ENCODE results near the gene ROPN1L. TPM values are rescaled to one million over a fixed set of nuclear protein-coding genes. Genes with fewer than 3 reads are reported as not detected.
"Not testable (repeated sequence)": the region's sequence is repeated elsewhere in the genome, so short reads cannot be mapped to it uniquely, and the experiment has no call there.

Gene ROPN1L
- total and polyA plus RNA-seq, 2 experiments from 2014 or later: 0.30 TPM; not detected in 1

DNA sequence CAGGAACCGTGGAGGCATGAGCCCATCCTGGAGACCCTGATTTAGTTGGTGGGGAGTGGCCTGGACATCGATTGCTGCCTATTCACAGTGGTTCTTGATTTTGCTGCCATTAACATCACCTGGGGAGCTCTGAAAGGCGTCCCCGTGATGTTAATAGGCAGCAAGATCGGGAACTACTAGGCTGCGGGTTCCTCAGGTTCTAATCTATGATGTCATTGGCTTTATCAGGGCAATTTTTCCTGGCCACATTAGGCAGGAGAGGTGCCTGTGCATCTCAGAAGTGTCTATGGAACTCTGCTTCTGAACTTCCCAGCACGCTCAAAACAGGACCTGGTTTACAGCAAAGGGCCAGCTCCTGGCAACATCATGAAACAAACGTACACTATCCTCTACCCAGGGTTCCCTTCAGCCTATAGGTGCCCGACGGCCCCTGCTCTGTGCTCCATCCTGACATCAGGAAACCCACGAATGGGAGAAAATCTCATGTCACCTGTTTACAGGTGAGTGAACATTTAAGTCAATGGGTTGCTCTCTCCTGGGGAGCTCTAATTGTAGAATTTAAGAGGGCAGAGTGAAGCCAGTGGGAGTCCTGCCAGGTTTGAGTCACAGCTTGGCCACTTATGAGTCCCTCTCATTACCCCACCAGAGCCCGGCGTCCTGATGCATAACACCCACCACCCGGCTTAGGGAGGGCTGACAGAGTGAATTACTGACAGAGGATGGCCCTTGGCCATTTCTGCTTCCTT lies 49.4 kb downstream of the ROPN1L start:
- Histone ChIP-seq H3K4me1 (ENCODE audit: insufficient read depth) (no peaks in the 10 kb centered on the region), H3K4me2 (no peak overlapping the region), H2AFZ (no peak overlapping the region), H3K27me3 (no peaks in the 10 kb centered on the region), H3K4me3 (no peak overlapping the region), H3K36me3 (replicated peaks; ENCODE audit: insufficient read depth, low read depth) (no peaks in the 10 kb centered on the region), H3K79me2 (no peaks in the 10 kb centered on the region), H3K9me3 (ENCODE audit: low read depth) (no peaks in the 10 kb centered on the region), H3K9me2 (replicated peaks; ENCODE audit: insufficient read depth) (no peaks in the 10 kb centered on the region), H3K27ac (no peak overlapping the region), H4K20me1 (ENCODE audit: insufficient read depth, poor library complexity, severe bottlenecking) (no peaks in the 10 kb centered on the region)
- WGBS (ENCODE audit: low lambda C conversion rate, missing lambda C conversion rate): 75% methylated on average over 14 of the region's 14 CpGs
- TF ChIP-seq EZH2phosphoT487 (IDR thresholded peaks at IDR 0.05; ENCODE audit: low read depth, severe bottlenecking, unreplicated experiment) (no peak), EZH2 (IDR thresholded peaks at IDR 0.05; ENCODE audit: borderline replicate concordance) (no peak), CTCF (IDR thresholded peaks at IDR 0.05; ENCODE audit: poor library complexity) (no peak)
- no peak for DNase-seq (ENCODE audit: low spot score)

DNA sequence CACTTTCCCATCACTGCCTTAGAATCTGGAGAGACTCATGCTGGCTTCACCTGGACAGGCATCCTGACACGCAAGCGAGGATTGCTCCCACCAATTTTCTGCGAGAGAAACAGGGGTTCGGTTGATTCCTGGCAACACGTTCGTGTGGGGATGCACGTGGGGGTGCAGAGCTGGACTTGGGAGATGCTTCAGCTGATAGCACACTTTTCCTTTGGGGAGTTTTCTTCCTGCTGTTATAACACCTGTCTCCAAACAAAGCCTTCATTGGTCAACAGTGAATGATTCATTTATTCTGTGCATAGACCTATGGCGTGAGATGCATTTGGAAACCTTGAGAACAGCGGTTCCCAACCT lies 50.0 kb downstream of the ROPN1L start:
- WGBS (ENCODE audit: low lambda C conversion rate, missing lambda C conversion rate): 95% methylated on average over 9 of the region's 9 CpGs
- Histone ChIP-seq H3K27me3 (no peaks in the 10 kb centered on the region), H3K36me3 (replicated peaks; ENCODE audit: insufficient read depth, low read depth) (no peaks in the 10 kb centered on the region), H3K27ac (no peak overlapping the region), H3K9me3 (ENCODE audit: low read depth) (no peaks in the 10 kb centered on the region), H4K20me1 (ENCODE audit: insufficient read depth, poor library complexity, severe bottlenecking) (no peaks in the 10 kb centered on the region), H3K4me1 (ENCODE audit: insufficient read depth) (no peaks in the 10 kb centered on the region), H3K4me3 (no peak overlapping the region), H3K79me2 (no peaks in the 10 kb centered on the region), H2AFZ (no peak overlapping the region), H3K4me2 (no peak overlapping the region), H3K9me2 (replicated peaks; ENCODE audit: insufficient read depth) (no peaks in the 10 kb centered on the region)
- DNase-seq (ENCODE audit: low spot score): no peak
- no peak for TF ChIP-seq EZH2phosphoT487 (IDR thresholded peaks at IDR 0.05; ENCODE audit: low read depth, severe bottlenecking, unreplicated experiment)
- no peak for TF ChIP-seq EZH2 (IDR thresholded peaks at IDR 0.05; ENCODE audit: borderline replicate concordance)
- TF ChIP-seq CTCF (IDR thresholded peaks at IDR 0.05; ENCODE audit: poor library complexity): no peak

- TF ChIP-seq EZH2 (IDR thresholded peaks at IDR 0.05; ENCODE audit: borderline replicate concordance): no peak
- H3K27me3 ChIP-seq: no peaks in the 10 kb centered on the region
- H3K4me3 ChIP-seq: no peak overlapping the region
- H3K36me3 ChIP-seq (replicated peaks; ENCODE audit: insufficient read depth, low read depth): no peaks in the 10 kb centered on the region
- H2AFZ ChIP-seq: no peak overlapping the region
- no peaks in the 10 kb centered on the region for H4K20me1 ChIP-seq (ENCODE audit: insufficient read depth, poor library complexity, severe bottlenecking)
- no peaks in the 10 kb centered on the region for H3K9me3 ChIP-seq (ENCODE audit: low read depth)
- no peak for DNase-seq (ENCODE audit: low spot score)
- no peak overlapping the region for H3K4me2 ChIP-seq
- H3K79me2 ChIP-seq: no peaks in the 10 kb centered on the region
- no peaks in the 10 kb centered on the region for H3K4me1 ChIP-seq (ENCODE audit: insufficient read depth)
- H3K9me2 ChIP-seq (replicated peaks; ENCODE audit: insufficient read depth): no peaks in the 10 kb centered on the region
- H3K27ac ChIP-seq: no peak overlapping the region
- 95% methylated on average over 4 of the region's 4 CpGs for WGBS (ENCODE audit: low lambda C conversion rate, missing lambda C conversion rate)
Observed at GRCh38 chr5:10493884-10494283, 52.2 kb downstream of the ROPN1L start.

- H2AFZ ChIP-seq; H4K20me1 ChIP-seq (ENCODE audit: insufficient read depth, poor library complexity, severe bottlenecking); H3K4me1 ChIP-seq (ENCODE audit: insufficient read depth); H3K79me2 ChIP-seq; H3K27ac ChIP-seq; H3K4me2 ChIP-seq; H3K27me3 ChIP-seq; H3K9me3 ChIP-seq (ENCODE audit: low read depth); H3K4me3 ChIP-seq; H3K36me3 ChIP-seq (replicated peaks; ENCODE audit: insufficient read depth, low read depth); H3K9me2 ChIP-seq (replicated peaks; ENCODE audit: insufficient read depth); DNase-seq (ENCODE audit: low spot score): not testable (repeated sequence)
- WGBS (ENCODE audit: low lambda C conversion rate, missing lambda C conversion rate): 77% methylated on average over 6 of the region's 6 CpGs
Observed at GRCh38 chr5:10494497-10494896, 52.8 kb downstream of the ROPN1L start.

Measured in hepatocyte (in vitro differentiated cells).